ENCODE results near the gene UTP25.

Gene UTP25

GRCh38 chr1:209816923-209817322 lies 10.8 kb upstream of the UTP25 start:
- in situ Hi-C loops (cut with HindIII; ENCODE audit: low sequenced_read_pairs), result no loop called here
- no peak for DNase-seq (ENCODE audit: low read depth, low spot score)
- TF ChIP-seq CTCF (IDR thresholded peaks at IDR 0.05; ENCODE audit: low read depth, low read length), result no peak
- no peak overlapping the region for H3K4me3 ChIP-seq (ENCODE audit: low read depth, low read length)

- DNase-seq (ENCODE audit: low read depth, low spot score), result no peak
- no peak for TF ChIP-seq CTCF (IDR thresholded peaks at IDR 0.05; ENCODE audit: low read depth, low read length)
- in situ Hi-C loops (cut with HindIII; ENCODE audit: low sequenced_read_pairs), result no loop called here
- no peak overlapping the region for H3K4me3 ChIP-seq (ENCODE audit: low read depth, low read length)
Observed at GRCh38 chr1:209817691-209818090, 10.1 kb upstream of the UTP25 start.

GRCh38 chr1:209819058-209819457 lies 8.7 kb upstream of the UTP25 start:
- DNase-seq (ENCODE audit: low read depth, low spot score), result no peak
- in situ Hi-C loops (cut with HindIII; ENCODE audit: low sequenced_read_pairs), result no loop called here
- no peak overlapping the region for H3K4me3 ChIP-seq (ENCODE audit: low read depth, low read length)
- TF ChIP-seq CTCF (IDR thresholded peaks at IDR 0.05; ENCODE audit: low read depth, low read length), result no peak

GRCh38 chr1:209820986-209821385 lies 6.8 kb upstream of the UTP25 start:
- no peak for DNase-seq (ENCODE audit: low read depth, low spot score)
- TF ChIP-seq CTCF (IDR thresholded peaks at IDR 0.05; ENCODE audit: low read depth, low read length), result no peak
- H3K4me3 ChIP-seq (ENCODE audit: low read depth, low read length), result no peak overlapping the region
- in situ Hi-C loops (cut with HindIII; ENCODE audit: low sequenced_read_pairs), result no loop called here

- H3K4me3 ChIP-seq (ENCODE audit: low read depth, low read length), result no peak overlapping the region
- in situ Hi-C loops (cut with HindIII; ENCODE audit: low sequenced_read_pairs), result no loop called here
- no peak for TF ChIP-seq CTCF (IDR thresholded peaks at IDR 0.05; ENCODE audit: low read depth, low read length)
- no peak for DNase-seq (ENCODE audit: low read depth, low spot score)
Observed at GRCh38 chr1:209822706-209823105, 5.1 kb upstream of the UTP25 start.

GRCh38 chr1:209823143-209824041 lies 4.4 kb upstream of the UTP25 start:
- in situ Hi-C loops (cut with HindIII; ENCODE audit: low sequenced_read_pairs), result no loop called here
- H3K4me3 ChIP-seq (ENCODE audit: low read depth, low read length), result no peak overlapping the region
- peak; percentile 79 for DNase-seq (ENCODE audit: low read depth, low spot score)
- TF ChIP-seq CTCF (IDR thresholded peaks at IDR 0.05; ENCODE audit: low read depth, low read length), result peak; percentile 71
